HG03095 (cell line): ENCODE measurements around the gene ELF2.
"Not testable (repeated sequence)": the region's sequence is repeated elsewhere in the genome, so short reads cannot be mapped to it uniquely, and the experiment has no call there.

ENCODE experiments used
- ATAC-seq: cut with Tn5 transposase; IDR thresholded peaks from one replicate; pipeline ENCODE4 v1.9.1; 2021; ENCODE audit warnings: moderate library complexity; ENCODE audit not compliant: unreplicated experiment

Gene ELF2

GRCh38 chr4:139082750-139083606 is 94.0 kb downstream of the ELF2 start:
- ATAC-seq = peak; percentile 87

DNA sequence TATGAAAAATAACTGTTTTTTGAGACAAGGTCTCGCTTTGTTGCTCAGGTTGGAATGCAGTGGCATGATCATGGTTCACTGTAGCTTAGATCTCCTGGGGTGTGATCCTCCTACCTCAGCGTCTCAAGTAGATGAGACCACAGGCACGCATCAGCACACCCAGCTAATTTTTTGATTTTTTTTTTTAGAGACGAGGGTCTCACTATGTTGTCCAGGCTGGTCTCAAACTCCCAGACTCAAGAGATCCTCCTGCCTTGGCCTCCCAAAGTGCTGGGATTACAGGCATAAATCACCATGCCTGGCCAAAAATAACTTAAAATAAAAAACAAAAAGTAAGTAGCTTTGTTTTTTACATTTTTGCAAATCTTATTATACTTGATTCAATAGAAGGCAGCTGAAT is 98.1 kb downstream of the ELF2 start:
- ATAC-seq = no peak

- no peak for ATAC-seq
Observed at GRCh38 chr4:139077567-139078355, 99.3 kb downstream of the ELF2 start.

DNA sequence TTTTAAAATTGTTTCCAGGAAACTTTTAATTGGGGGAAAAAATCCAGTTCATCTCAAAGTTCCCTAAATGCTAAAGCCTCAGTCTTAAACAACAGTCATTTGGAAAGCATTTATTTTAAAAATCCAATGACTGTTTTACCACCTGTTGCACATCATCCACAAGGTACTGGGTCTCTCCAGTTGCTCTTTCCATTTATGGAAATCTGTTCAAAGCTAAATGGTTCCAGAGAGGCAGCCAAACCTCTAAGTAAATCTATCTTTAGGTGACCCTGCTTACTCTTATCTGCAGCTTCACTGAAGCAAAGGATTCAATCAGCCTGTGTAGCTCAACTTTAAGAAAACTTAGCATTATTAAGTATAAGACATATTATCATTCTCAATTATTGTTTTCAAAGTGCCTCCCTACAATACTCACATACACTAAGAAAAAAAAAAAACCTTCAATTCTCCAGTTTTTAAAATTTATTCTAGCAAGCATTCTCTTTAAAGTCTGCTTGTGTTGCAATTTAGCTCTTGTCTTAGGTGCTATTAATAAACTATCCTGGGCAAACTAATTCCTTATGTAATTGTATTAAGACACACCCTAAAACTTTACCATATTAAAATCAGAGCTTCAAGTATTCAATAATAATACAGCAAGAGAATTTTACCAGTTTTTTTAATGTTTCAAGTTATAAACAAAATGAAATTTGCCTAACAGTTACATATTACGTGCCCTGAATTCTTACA is 100.8 kb downstream of the ELF2 start:
- no peak for ATAC-seq

- ATAC-seq = no peak
Observed at GRCh38 chr4:139060591-139060990, 116.4 kb downstream of the ELF2 start.

DNA sequence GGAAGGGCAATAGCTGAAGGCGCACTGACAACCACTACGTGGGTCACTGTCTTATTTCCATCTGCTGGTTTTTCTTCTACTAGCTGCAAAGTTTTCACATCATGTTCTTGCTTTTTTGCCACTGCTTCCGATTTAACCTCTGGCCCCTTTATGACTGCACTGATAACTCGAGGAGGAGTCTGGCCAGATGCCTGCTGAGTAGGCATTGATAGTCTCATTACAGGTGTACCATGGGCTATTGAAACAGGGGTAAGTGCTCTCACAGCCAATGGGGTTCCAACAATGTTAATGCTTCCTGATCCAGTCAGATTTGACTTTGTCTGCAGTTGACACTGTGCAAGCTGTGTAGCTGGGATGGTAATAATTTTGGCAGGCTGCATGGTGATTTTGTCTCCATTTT is 118.0 kb downstream of the ELF2 start:
- ATAC-seq = not testable (repeated sequence)

DNA sequence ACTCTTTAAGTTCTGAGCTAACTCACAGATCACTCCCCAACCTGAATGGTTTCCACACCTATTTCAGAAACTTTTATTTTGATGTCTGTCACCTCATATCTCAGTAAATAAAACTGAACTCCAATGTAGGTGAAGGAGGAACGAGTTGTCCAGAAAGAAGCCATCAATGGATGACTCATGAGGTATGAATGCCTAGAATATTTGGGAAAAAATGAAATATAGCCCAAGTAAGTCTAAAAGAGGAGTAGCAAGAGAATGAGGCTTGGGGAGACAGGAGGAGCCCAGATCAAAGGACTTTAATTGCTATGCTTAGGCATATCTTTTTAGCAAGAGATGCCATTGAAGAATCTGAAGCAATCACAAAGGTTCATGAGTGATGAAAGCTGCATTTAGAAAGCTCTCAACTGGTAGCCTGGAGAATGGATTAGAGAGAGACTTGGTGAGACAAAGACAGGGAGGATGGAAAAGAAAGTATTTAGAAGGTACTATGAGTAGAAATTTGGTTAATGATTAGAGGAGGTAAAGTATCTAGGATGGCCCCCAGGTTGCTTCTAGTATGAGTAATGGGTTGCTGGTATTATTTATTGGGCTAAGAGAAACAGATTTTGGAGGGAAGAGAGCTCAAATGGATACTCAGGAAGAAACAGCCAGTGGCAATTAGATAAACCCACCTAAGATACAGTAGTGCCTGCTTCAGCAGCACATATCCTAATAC is 122.1 kb downstream of the ELF2 start:
- ATAC-seq = no peak

GRCh38 chr4:139053909-139054308 is 123.1 kb downstream of the ELF2 start:
- no peak for ATAC-seq

- no peak for ATAC-seq
Observed at GRCh38 chr4:139050446-139050845, 126.6 kb downstream of the ELF2 start.

DNA sequence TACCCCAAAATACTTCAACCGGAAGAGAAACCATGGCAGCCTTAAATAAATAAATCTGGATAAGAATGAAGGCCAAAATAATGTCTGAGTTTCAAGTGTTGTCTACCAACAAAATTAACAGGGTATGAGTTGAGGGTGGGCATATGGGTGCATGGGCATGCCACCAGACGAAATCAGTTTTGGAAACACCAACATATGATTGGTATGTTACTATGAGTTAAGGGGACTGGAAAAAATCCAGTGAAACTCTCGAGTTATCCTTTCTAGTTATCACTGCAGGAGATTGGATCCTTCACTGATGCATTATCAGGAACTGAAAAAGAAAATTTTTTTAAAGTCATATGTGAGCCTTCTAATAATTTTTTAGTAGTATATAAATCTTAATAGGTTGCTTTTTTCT is 129.0 kb downstream of the ELF2 start:
- no peak for ATAC-seq

GRCh38 chr4:139044291-139044690 is 132.7 kb downstream of the ELF2 start:
- no peak for ATAC-seq

- ATAC-seq = no peak
Observed at GRCh38 chr4:139042981-139043460, 134.0 kb downstream of the ELF2 start.

GRCh38 chr4:139038874-139039443 is 138.1 kb downstream of the ELF2 start:
- no peak for ATAC-seq

- no peak for ATAC-seq
Observed at GRCh38 chr4:139036885-139037284, 140.1 kb downstream of the ELF2 start.

DNA sequence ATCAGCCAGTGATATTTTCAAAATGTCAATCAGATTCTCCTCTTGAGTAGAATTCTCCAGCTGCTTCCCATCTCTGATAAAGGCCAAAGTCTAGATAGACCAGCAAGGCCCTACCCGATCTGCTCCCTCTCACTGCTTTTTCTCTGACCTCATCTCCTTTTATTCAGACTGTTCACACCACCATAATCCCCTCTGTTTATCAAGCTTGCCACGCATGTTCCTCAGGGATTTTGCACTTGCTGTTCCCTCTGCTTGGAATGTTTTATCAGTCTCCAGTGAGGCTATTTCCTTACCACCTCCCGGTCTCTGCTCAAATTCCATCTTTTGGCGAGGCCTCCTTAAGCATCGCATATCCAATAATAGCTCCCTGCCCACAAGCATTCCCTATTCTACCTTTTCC is 141.4 kb downstream of the ELF2 start:
- ATAC-seq = no peak

DNA sequence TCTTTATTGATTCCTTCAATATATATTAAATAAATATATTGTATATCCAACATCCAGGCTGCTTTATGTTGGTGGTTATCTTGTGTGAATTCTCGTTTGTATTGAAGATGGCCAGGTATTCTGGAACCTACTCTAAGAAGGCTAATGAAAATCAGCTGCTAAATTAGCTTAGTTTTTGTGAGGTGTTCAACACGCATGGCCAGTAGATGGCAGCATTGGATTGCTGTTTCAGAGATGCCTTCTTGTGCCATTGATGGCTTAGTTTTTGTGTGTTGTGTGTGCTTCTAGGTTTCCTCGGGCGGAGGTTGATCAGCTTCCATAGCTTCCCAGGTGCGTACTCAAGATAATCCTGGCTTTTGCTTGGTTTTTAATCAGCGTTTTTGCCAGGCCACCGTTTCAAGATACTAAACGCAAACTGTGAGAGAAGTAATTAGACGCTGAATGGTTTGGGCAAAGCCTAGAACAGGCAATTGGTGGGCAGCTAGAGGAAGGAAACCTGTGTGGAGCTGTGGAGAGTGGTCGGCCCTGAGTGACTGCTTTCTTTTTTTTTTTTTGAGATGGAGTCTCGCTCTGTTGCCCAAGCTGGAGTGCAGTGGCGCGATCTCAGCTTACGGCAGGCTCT is 146.3 kb downstream of the ELF2 start:
- peak; percentile 74 for ATAC-seq

- not testable (repeated sequence) for ATAC-seq
Observed at GRCh38 chr4:139029866-139030363, 147.1 kb downstream of the ELF2 start.

GRCh38 chr4:139028191-139028661 is 148.8 kb downstream of the ELF2 start:
- no peak for ATAC-seq

- ATAC-seq = no peak
Observed at GRCh38 chr4:139027776-139028175, 149.2 kb downstream of the ELF2 start.

DNA sequence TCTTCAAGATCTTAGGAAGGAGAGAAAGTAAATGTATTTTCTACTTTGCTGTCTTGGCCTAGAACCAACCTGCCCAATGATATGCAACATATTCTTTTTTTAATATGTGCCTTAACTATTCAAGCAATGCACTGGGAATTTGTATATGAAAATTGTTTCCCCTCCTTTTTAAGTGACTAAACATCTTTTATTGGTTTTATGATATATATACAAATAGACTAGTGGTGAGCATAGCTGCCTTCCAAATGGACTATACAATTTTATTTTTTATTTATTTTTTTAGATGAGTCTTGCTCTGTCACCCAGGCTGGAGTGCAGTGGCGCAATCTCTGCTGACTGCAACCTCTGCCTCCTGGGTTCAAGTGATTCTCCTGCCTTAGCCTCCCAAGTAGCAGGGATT is 151.2 kb downstream of the ELF2 start:
- no peak for ATAC-seq
